GM12878 (cell line): ENCODE results near the gene SMIM35. TPM values are rescaled to one million over a fixed set of nuclear protein-coding genes. Genes with fewer than 3 reads are reported as not detected.

Source experiments
- ATAC-seq: fragments of 200-7000 bp; cut with Tn5 transposase; 3 replicates; pipeline ENCODE4 v1.9.1; 2020; ENCODE audit warnings: mild to moderate bottlenecking, moderate library complexity
- BruUV-seq: library from RNA; stranded (reverse); fragments of 400-500 nt; replicated peaks from 2 replicates; lab custom pipeline; 2021; lab: Mats Ljungman, UMichigan
- CTCF ChIA-PET: fragments of 300-600 bp; sonication (Branson Sonifier 250); formaldehyde crosslinking; extraction: SDS; loops from one replicate; lab custom pipeline; 2021; ENCODE audit warnings: inconsistent platforms; lab: Yijun Ruan, JAX
- POLR2A ChIA-PET: fragments of 350-600 bp; formaldehyde crosslinking; extraction: SDS; loops from one replicate; lab custom pipeline; 2021; ENCODE audit warnings: inconsistent platforms; lab: Charles Lee
- RAD21 ChIA-PET: fragments of 300-600 bp; sonication (Branson Sonifier 250); formaldehyde crosslinking; loops from one replicate; lab custom pipeline; 2023; ENCODE audit warnings: antibody characterized with exemption; ENCODE audit not compliant: unreplicated experiment; lab: Charles Lee
- SMC1A ChIA-PET: fragments of 300-600 bp; sonication (Branson Sonifier 250); formaldehyde crosslinking; loops from one replicate; lab custom pipeline; 2023; ENCODE audit not compliant: unreplicated experiment, uncharacterized antibody; lab: Charles Lee
- DNase-seq: peaks from one replicate; pipeline ENCODE4 v3.0.0-alpha.2; 2011; ENCODE audit warnings: low read depth, low spot score
- FAIRE-seq: peaks from 3 replicates; lab custom pipeline; 2011; peaks lifted over from hg19 to GRCh38; lab: Jason Lieb, UNC
- H2AFZ ChIP-seq: 2 replicates; pipeline ENCODE4 v1.6.0; 2011; ENCODE audit warnings: low read depth, low read length, control low read depth; ENCODE audit not compliant: control insufficient read depth
- H3K27ac ChIP-seq: 2 replicates; pipeline ENCODE4 v1.5.1; 2011; ENCODE audit warnings: control low read depth; ENCODE audit not compliant: control insufficient read depth, insufficient read depth
- H3K27me3 ChIP-seq, 2 experiments: replicated peaks in 1 of 2; 2 replicates each; pipeline versions ENCODE4 v1.6.0 to v1.6.1; 2011; ENCODE audit warnings: low read length in 1 of 2; ENCODE audit not compliant: control insufficient read depth in 2 of 2, insufficient read depth in 2 of 2
- H3K36me3 ChIP-seq, 2 experiments: 2 replicates each; pipeline ENCODE4 v1.5.1; 2011; ENCODE audit warnings: low read length in 1 of 2; ENCODE audit not compliant: control insufficient read depth in 2 of 2, insufficient read depth in 2 of 2
- H3K4me1 ChIP-seq: 2 replicates; pipeline ENCODE4 v1.6.1; 2011; ENCODE audit warnings: mild to moderate bottlenecking, low read length, moderate library complexity, mixed read lengths; ENCODE audit not compliant: control insufficient read depth, insufficient read depth
- H3K4me2 ChIP-seq: 2 replicates; pipeline ENCODE4 v1.6.0; 2011; ENCODE audit warnings: control low read depth; ENCODE audit not compliant: control insufficient read depth, insufficient read depth
- H3K4me3 ChIP-seq: fragments of 200-600 bp; sonication (generic); 2 replicates; pipeline ENCODE4 v1.5.1; 2016
- H3K79me2 ChIP-seq: 2 replicates; pipeline ENCODE4 v1.6.0; 2011; ENCODE audit warnings: low read length; ENCODE audit not compliant: control insufficient read depth, insufficient read depth
- H3K9ac ChIP-seq: 2 replicates; pipeline ENCODE4 v1.8.0; 2011; ENCODE audit warnings: low read length, control low read depth, mixed read lengths; ENCODE audit not compliant: control insufficient read depth, insufficient read depth
- H3K9me3 ChIP-seq: replicated peaks from 3 replicates; pipeline ENCODE4 v1.5.1; 2011; ENCODE audit warnings: mild to moderate bottlenecking, low read length; ENCODE audit not compliant: control insufficient read depth, insufficient read depth
- H4K20me1 ChIP-seq: 2 replicates; pipeline ENCODE4 v1.6.0; 2011; ENCODE audit not compliant: control insufficient read depth, insufficient read depth
- ATF3 ChIP-seq: IDR thresholded peaks from 2 replicates; pipeline ENCODE4 v1.6.1; 2011; ENCODE audit warnings: low read depth, mild to moderate bottlenecking, low read length, moderate library complexity, borderline replicate concordance; ENCODE audit errors: extremely low read depth
- BCLAF1 ChIP-seq: fragments of 450-650 bp; IDR thresholded peaks from 2 replicates; pipeline ENCODE4 v1.6.1; 2017; ENCODE audit warnings: antibody characterized with exemption, mild to moderate bottlenecking, moderate library complexity
- EP300 ChIP-seq, 2 experiments: fragments of 150-350 bp in 1 of 2; IDR thresholded peaks; 2 replicates each; pipeline ENCODE4 v1.6.1; 2011 to 2012; ENCODE audit warnings: low read depth in 2 of 2, low read length in 2 of 2, borderline replicate concordance in 1 of 2, improper control_type of control experiment in 1 of 2, inconsistent platforms in 1 of 2; ENCODE audit not compliant: control insufficient read depth in 1 of 2
- HDGF ChIP-seq: fragments of 450-650 bp; IDR thresholded peaks from 2 replicates; pipeline ENCODE4 v1.6.1; 2016; ENCODE audit warnings: antibody characterized with exemption
- JUNB ChIP-seq: IDR thresholded peaks from 2 replicates; pipeline ENCODE4 v1.6.1; 2016; ENCODE audit warnings: antibody characterized with exemption, mild to moderate bottlenecking
- MAX ChIP-seq: IDR thresholded peaks from 2 replicates; pipeline ENCODE4 v1.6.1; 2012; ENCODE audit warnings: low read depth, low read length, improper control_type of control experiment
- RUNX3 ChIP-seq: IDR thresholded peaks from 2 replicates; pipeline ENCODE4 v1.6.1; 2012; ENCODE audit warnings: low read length, inconsistent platforms
- TAF1 ChIP-seq: IDR thresholded peaks from 2 replicates; pipeline ENCODE4 v1.6.1; 2011; ENCODE audit warnings: mild to moderate bottlenecking, low read depth, low read length, borderline replicate concordance
- ZBED1 ChIP-seq: IDR thresholded peaks from 2 replicates; pipeline ENCODE4 v1.6.1; 2016; ENCODE audit warnings: borderline replicate concordance
- ZSCAN29 ChIP-seq: fragments of 450-650 bp; IDR thresholded peaks from 2 replicates; pipeline ENCODE4 v1.6.1; 2017; ENCODE audit warnings: mild to moderate bottlenecking, moderate library complexity
- WGBS: methylation state at CpG from one replicate; pipeline ENCODE4 v1.1.6; 2016; ENCODE audit warnings: low lambda C conversion rate; ENCODE audit not compliant: insufficient replicate concordance, insufficient coverage; ENCODE audit errors: missing lambda C conversion rate; 5-methylcytosine and 5-hydroxymethylcytosine counted together
- in situ Hi-C: fragments of 300-500 bp; cut with MboI; formaldehyde crosslinking; loops from 9 replicates; pipeline ENCODE4 v1.14.3; 2018; ENCODE audit warnings: mixed read lengths
- intact Hi-C: fragments of 100-400 bp; cut with micrococcal nuclease; formaldehyde crosslinking; loops from one replicate; pipeline ENCODE4 v1.14.2; 2022; ENCODE audit not compliant: unreplicated experiment
- polyA plus RNA-seq, 11 experiments: library from polyadenylated mRNA; depleted of rRNA in 4 of 11; unstranded in 6 of 11; stranded (reverse) in 5 of 11; fragments of >200 nt; fragmentation: Nextera tagmentation in 4 of 11; fragmentation: Illumina TruSeq in 1 of 11; extraction: Ambion mirVana in 4 of 11; extraction: Trizol in 1 of 11; gene quantifications; 1 replicate in 1 of 11; 2 replicates in 10 of 11; pipeline versions ENCODE4 v1.2.1 to v1.2.3, GENCODE V29; 2011 to 2016; ENCODE audit warnings: inconsistent platforms in 2 of 11, missing spikeins in 2 of 11, low read depth in 1 of 11
- total RNA-seq, 4 experiments: library from RNA; depleted of rRNA in 3 of 4; stranded (reverse); fragments of >200 nt in 3 of 4; fragmentation: Illumina TruSeq in 1 of 4; extraction: Trizol in 1 of 4; gene quantifications; 2 replicates each; pipeline versions ENCODE4 v1.2.1 to v1.2.3, GENCODE V29; 2013 to 2021
- TF ChIP-seq, protein P1 (sequence below): fragments of 450-650 bp; IDR thresholded peaks from 2 replicates; pipeline ENCODE4 v1.6.1; 2016; ENCODE audit warnings: mild to moderate bottlenecking, moderate library complexity, borderline replicate concordance
- TF ChIP-seq, protein P2 (sequence below): fragments of 450-650 bp; IDR thresholded peaks from 2 replicates; pipeline ENCODE4 v1.6.1; 2017; ENCODE audit warnings: borderline replicate concordance
- TF ChIP-seq, protein P3 (sequence below): fragments of 450-650 bp; conservative IDR thresholded peaks from 2 replicates; pipeline ENCODE4 v1.6.1; 2017; ENCODE audit warnings: mild to moderate bottlenecking, moderate library complexity

Gene SMIM35
- total and polyA plus RNA-seq, 10 of the 15 experiments (the other 5 are each of a cell fraction or from before 2014, with no cell fraction given) = 0.02 to 1.1 (median 0.05) TPM; not detected in 5

- ChIA-PET RAD21 (no interaction called here), SMC1A (no interaction called here), CTCF (no interaction called here), POLR2A (no interaction called here)
- intact Hi-C loops (no loop called here), in situ Hi-C loops (no loop called here)
- no TSS peak for BruUV-seq
- Histone ChIP-seq H3K9ac (no peak overlapping the region), H3K79me2 (no peaks in the 10 kb centered on the region), H3K4me1 (no peaks in the 10 kb centered on the region), H3K4me3 (no peak overlapping the region), H3K27ac (no peak overlapping the region), H3K36me3 (no peaks in the 10 kb centered on the region), H4K20me1 (no peaks in the 10 kb centered on the region), H3K9me3 (no peaks in the 10 kb centered on the region), H3K4me2 (no peak overlapping the region), H3K27me3 (peaks cover 0 to 2% of the 10 kb centered on the region in 2 experiments; a peak in 1 of 4 replicates), H2AFZ (no peak overlapping the region)
- no peak for DNase-seq
- 23% methylated on average over 6 of the region's 6 CpGs for WGBS
- no peak for FAIRE-seq
- no peak for ATAC-seq
- TF ChIP-seq, protein P1, sequence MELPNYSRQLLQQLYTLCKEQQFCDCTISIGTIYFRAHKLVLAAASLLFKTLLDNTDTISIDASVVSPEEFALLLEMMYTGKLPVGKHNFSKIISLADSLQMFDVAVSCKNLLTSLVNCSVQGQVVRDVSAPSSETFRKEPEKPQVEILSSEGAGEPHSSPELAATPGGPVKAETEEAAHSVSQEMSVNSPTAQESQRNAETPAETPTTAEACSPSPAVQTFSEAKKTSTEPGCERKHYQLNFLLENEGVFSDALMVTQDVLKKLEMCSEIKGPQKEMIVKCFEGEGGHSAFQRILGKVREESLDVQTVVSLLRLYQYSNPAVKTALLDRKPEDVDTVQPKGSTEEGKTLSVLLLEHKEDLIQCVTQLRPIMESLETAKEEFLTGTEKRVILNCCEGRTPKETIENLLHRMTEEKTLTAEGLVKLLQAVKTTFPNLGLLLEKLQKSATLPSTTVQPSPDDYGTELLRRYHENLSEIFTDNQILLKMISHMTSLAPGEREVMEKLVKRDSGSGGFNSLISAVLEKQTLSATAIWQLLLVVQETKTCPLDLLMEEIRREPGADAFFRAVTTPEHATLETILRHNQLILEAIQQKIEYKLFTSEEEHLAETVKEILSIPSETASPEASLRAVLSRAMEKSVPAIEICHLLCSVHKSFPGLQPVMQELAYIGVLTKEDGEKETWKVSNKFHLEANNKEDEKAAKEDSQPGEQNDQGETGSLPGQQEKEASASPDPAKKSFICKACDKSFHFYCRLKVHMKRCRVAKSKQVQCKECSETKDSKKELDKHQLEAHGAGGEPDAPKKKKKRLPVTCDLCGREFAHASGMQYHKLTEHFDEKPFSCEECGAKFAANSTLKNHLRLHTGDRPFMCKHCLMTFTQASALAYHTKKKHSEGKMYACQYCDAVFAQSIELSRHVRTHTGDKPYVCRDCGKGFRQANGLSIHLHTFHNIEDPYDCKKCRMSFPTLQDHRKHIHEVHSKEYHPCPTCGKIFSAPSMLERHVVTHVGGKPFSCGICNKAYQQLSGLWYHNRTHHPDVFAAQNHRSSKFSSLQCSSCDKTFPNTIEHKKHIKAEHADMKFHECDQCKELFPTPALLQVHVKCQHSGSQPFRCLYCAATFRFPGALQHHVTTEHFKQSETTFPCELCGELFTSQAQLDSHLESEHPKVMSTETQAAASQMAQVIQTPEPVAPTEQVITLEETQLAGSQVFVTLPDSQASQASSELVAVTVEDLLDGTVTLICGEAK = no peak
- TF ChIP-seq TAF1 (no peak), BCLAF1 (no peak), RUNX3 (no peak), JUNB (no peak), HDGF (no peak), ATF3 (no peak), MAX (no peak), ZSCAN29 (no peak), EP300 (IDR thresholded peaks at IDR 0.05; ENCODE audit: borderline replicate concordance in 1 of 2, control insufficient read depth in 1 of 2, low read depth in 2 of 2, low read length in 2 of 2) (no peak), ZBED1 (no peak)
- TF ChIP-seq, protein P2, sequence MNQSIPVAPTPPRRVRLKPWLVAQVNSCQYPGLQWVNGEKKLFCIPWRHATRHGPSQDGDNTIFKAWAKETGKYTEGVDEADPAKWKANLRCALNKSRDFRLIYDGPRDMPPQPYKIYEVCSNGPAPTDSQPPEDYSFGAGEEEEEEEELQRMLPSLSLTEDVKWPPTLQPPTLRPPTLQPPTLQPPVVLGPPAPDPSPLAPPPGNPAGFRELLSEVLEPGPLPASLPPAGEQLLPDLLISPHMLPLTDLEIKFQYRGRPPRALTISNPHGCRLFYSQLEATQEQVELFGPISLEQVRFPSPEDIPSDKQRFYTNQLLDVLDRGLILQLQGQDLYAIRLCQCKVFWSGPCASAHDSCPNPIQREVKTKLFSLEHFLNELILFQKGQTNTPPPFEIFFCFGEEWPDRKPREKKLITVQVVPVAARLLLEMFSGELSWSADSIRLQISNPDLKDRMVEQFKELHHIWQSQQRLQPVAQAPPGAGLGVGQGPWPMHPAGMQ = no peak
- TF ChIP-seq, protein P3, sequence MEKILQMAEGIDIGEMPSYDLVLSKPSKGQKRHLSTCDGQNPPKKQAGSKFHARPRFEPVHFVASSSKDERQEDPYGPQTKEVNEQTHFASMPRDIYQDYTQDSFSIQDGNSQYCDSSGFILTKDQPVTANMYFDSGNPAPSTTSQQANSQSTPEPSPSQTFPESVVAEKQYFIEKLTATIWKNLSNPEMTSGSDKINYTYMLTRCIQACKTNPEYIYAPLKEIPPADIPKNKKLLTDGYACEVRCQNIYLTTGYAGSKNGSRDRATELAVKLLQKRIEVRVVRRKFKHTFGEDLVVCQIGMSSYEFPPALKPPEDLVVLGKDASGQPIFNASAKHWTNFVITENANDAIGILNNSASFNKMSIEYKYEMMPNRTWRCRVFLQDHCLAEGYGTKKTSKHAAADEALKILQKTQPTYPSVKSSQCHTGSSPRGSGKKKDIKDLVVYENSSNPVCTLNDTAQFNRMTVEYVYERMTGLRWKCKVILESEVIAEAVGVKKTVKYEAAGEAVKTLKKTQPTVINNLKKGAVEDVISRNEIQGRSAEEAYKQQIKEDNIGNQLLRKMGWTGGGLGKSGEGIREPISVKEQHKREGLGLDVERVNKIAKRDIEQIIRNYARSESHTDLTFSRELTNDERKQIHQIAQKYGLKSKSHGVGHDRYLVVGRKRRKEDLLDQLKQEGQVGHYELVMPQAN = no peak
Measured at GRCh38 chr11:118111744-118112035, 24.9 kb upstream of the SMIM35 start.
